WTC11 (cell line): ENCODE results near the gene MYOM3.

Source experiments
- CTCF ChIP-seq: fragments of 200-600 bp; IDR thresholded peaks from 2 replicates; pipeline ENCODE4 v1.8.0; 2022; ENCODE audit warnings: antibody characterized with exemption
- ZNF425 ChIP-seq: fragments of 250-450 bp; sonication (Bioruptor Pico); conservative IDR thresholded peaks from 2 replicates; pipeline ENCODE4 v1.9.0; 2021; ENCODE audit warnings: mild to moderate bottlenecking

DNA sequence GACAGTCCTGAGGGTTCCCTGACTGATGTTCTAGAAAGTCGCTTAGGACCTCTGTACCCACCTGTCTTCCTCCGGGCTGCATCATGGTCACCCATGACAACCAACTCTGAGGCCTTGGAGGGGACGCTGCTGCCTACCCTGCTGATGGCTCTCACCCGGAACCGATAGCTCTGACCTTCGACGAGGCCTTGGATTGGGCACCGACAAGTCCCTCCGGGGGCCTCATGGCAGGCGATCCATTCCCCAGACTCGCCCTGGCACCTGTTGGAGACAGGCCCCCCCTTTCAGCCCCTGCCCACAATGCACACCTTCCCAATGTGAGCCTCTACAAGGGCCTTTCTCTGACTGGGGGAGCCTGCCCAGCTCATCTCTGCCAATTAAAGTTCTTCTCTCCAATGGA lies 21.2 kb downstream of the MYOM3 start:
- TF ChIP-seq CTCF: no peak
- TF ChIP-seq ZNF425 (CRISPR knock-in tag): no peak
